ENCODE data around the gene CARS2. TPM values are rescaled to one million over a fixed set of nuclear protein-coding genes. Genes with fewer than 3 reads are reported as not detected.

The CARS2 gene
- total and polyA plus RNA-seq, 2 donors (not counting 3 experiments of a cell fraction or from before 2014, with no cell fraction given): 42.0 to 51.2 TPM

DNA sequence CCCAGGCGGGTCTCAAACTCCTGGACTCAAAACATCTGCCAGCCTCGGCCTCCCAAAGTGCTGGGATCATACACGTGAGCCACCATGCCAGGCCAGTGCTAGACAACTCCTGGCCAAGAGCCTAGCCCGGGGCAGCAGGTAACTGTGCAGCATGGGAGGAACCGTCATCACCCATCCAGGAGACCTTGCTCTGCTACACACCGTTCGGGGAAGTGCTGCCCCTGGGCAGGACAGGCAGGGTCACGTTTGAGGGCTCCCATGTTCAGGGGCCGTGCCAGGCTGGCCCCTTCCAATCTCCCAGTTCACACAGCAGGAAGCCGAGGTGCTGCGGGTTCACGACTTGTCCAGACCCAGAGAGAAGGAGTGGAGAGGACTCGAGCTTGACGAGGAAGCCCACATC, 55.5 kb downstream of the CARS2 start:
- intact Hi-C loops (cut with micrococcal nuclease): no loop called here
- Histone ChIP-seq H3K79me2 (ENCODE audit: control insufficient read depth, insufficient read depth, low read length) (no peaks in the 10 kb centered on the region), H3K9me3 (replicated peaks; ENCODE audit: control insufficient read depth, insufficient read depth, low read length) (no peaks in the 10 kb centered on the region), H3K4me1 (ENCODE audit: control insufficient read depth, extremely low read depth, insufficient read depth, low read length) (no peaks in the 10 kb centered on the region), H3K4me3 (replicated peaks in 1 of 3; ENCODE audit: insufficient read depth in 1 of 3, low read depth in 1 of 3, low read length in 3 of 3) (no peak overlapping the region), H2AFZ (ENCODE audit: low read depth, low read length) (no peak overlapping the region), H3K27ac (ENCODE audit: insufficient read depth, low read depth, low read length) (no peak overlapping the region), H4K20me1 (replicated peaks; ENCODE audit: control insufficient read depth, extremely low read depth, insufficient read depth, low read length) (no peaks in the 10 kb centered on the region), H3K4me2 (ENCODE audit: insufficient read depth, low read length) (no peak overlapping the region), H3K27me3 (ENCODE audit: control insufficient read depth in 2 of 2, insufficient read depth in 2 of 2, low read length in 2 of 2) (no peaks in the 10 kb centered on the region), H3K9me1 (replicated peaks; ENCODE audit: control insufficient read depth, extremely low read depth, insufficient read depth, low read length) (no peaks in the 10 kb centered on the region), H3K36me3 (ENCODE audit: control insufficient read depth in 2 of 2, extremely low read depth in 1 of 2, insufficient read depth in 2 of 2, low read length in 2 of 2) (peaks cover 0 to 5% of the 10 kb centered on the region in 2 experiments), H3K9ac (replicated peaks; ENCODE audit: extremely low read depth, insufficient read depth, low read length) (no peak overlapping the region)
- no peak for FAIRE-seq
- TF ChIP-seq GATA2 (IDR thresholded peaks at IDR 0.05; ENCODE audit: insufficient read depth, insufficient read length, low read depth, low read length): no peak
- TF ChIP-seq, protein P1, sequence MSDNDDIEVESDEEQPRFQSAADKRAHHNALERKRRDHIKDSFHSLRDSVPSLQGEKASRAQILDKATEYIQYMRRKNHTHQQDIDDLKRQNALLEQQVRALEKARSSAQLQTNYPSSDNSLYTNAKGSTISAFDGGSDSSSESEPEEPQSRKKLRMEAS (IDR thresholded peaks at IDR 0.05; ENCODE audit: insufficient read depth, insufficient read length): no peak
- no peak for TF ChIP-seq POLR2A (IDR thresholded peaks at IDR 0.05; ENCODE audit: low read depth, low read length)
- no peak for TF ChIP-seq EZH2 (IDR thresholded peaks at IDR 0.05; ENCODE audit: borderline replicate concordance, low read depth, low read length, severe bottlenecking)
- BruUV-seq (replicated peaks): no TSS peak
- no peak for DNase-seq (ENCODE audit: low read depth, low spot score)
- ChIA-PET POLR2A (no interaction called here), CTCF (no interaction called here)
- dilution Hi-C loops (cut with MboI; ENCODE audit: extremely low pct_ligation_motif_present, low sequenced_read_pairs): no loop called here

DNA sequence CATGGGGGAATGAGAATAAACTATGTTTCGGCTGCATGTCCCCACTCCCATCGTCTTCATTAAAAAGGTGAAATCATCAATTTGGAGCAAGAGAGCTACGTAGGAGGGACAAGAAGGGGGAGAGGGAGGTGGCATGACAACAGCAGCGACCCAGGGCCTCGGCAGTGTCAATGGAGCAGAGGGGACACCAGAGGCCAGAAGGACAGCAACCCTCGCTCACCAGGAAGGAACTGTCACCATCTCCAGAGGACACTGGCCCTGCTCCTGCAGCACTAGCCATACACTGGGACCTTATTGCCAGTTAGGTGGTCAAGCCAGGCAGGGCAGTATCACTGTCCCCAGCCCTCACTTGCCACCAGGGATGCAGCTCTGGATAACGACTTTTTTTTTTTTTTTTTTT, 56.4 kb downstream of the CARS2 start:
- dilution Hi-C loops (cut with MboI; ENCODE audit: extremely low pct_ligation_motif_present, low sequenced_read_pairs) (no loop called here), intact Hi-C loops (cut with micrococcal nuclease) (no loop called here)
- Histone ChIP-seq H3K36me3 (ENCODE audit: control insufficient read depth in 2 of 2, extremely low read depth in 1 of 2, insufficient read depth in 2 of 2, low read length in 2 of 2) (peaks cover 0 to 5% of the 10 kb centered on the region in 2 experiments), H3K9me1 (replicated peaks; ENCODE audit: control insufficient read depth, extremely low read depth, insufficient read depth, low read length) (no peaks in the 10 kb centered on the region), H3K79me2 (ENCODE audit: control insufficient read depth, insufficient read depth, low read length) (no peaks in the 10 kb centered on the region), H4K20me1 (replicated peaks; ENCODE audit: control insufficient read depth, extremely low read depth, insufficient read depth, low read length) (no peaks in the 10 kb centered on the region), H3K27me3 (ENCODE audit: control insufficient read depth in 2 of 2, insufficient read depth in 2 of 2, low read length in 2 of 2) (no peaks in the 10 kb centered on the region), H3K4me2 (ENCODE audit: insufficient read depth, low read length) (no peak overlapping the region), H3K27ac (ENCODE audit: insufficient read depth, low read depth, low read length) (no peak overlapping the region), H3K4me1 (ENCODE audit: control insufficient read depth, extremely low read depth, insufficient read depth, low read length) (no peaks in the 10 kb centered on the region), H2AFZ (ENCODE audit: low read depth, low read length) (no peak overlapping the region), H3K4me3 (replicated peaks in 1 of 3; ENCODE audit: insufficient read depth in 1 of 3, low read depth in 1 of 3, low read length in 3 of 3) (no peak overlapping the region), H3K9me3 (replicated peaks; ENCODE audit: control insufficient read depth, insufficient read depth, low read length) (no peaks in the 10 kb centered on the region), H3K9ac (replicated peaks; ENCODE audit: extremely low read depth, insufficient read depth, low read length) (no peak overlapping the region)
- ChIA-PET CTCF (interaction anchor here (0.6 kb wide), 1 partner anchor 75 kb away, joined by 3 read pairs; no protein-coding TSS in a partner anchor), POLR2A (no interaction called here)
- BruUV-seq (replicated peaks): no TSS peak
- no peak for DNase-seq (ENCODE audit: low read depth, low spot score)
- no peak for FAIRE-seq
- TF ChIP-seq POLR2AphosphoS5 (IDR thresholded peaks at IDR 0.05; ENCODE audit: insufficient read depth, low read depth, low read length) (no peak), JUN (IDR thresholded peaks at IDR 0.05; ENCODE audit: borderline replicate concordance, insufficient read depth, insufficient read length, low read depth) (no peak), POLR2A (IDR thresholded peaks at IDR 0.05; ENCODE audit: low read depth, low read length) (no peak), EZH2 (IDR thresholded peaks at IDR 0.05; ENCODE audit: borderline replicate concordance, low read depth, low read length, severe bottlenecking) (no peak), GATA2 (IDR thresholded peaks at IDR 0.05; ENCODE audit: insufficient read depth, insufficient read length, low read depth, low read length) (no peak), FOS (IDR thresholded peaks at IDR 0.05; ENCODE audit: borderline replicate concordance, insufficient read depth, low read length) (no peak), MYC (IDR thresholded peaks at IDR 0.05; ENCODE audit: low read depth, low read length) (no peak)
- TF ChIP-seq, protein P2, sequence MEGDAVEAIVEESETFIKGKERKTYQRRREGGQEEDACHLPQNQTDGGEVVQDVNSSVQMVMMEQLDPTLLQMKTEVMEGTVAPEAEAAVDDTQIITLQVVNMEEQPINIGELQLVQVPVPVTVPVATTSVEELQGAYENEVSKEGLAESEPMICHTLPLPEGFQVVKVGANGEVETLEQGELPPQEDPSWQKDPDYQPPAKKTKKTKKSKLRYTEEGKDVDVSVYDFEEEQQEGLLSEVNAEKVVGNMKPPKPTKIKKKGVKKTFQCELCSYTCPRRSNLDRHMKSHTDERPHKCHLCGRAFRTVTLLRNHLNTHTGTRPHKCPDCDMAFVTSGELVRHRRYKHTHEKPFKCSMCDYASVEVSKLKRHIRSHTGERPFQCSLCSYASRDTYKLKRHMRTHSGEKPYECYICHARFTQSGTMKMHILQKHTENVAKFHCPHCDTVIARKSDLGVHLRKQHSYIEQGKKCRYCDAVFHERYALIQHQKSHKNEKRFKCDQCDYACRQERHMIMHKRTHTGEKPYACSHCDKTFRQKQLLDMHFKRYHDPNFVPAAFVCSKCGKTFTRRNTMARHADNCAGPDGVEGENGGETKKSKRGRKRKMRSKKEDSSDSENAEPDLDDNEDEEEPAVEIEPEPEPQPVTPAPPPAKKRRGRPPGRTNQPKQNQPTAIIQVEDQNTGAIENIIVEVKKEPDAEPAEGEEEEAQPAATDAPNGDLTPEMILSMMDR (IDR thresholded peaks at IDR 0.05; ENCODE audit: extremely low read depth in 1 of 2, insufficient read depth in 1 of 2, low read depth in 1 of 2, low read length in 2 of 2): no peak
- TF ChIP-seq, protein P1 (IDR thresholded peaks at IDR 0.05; ENCODE audit: insufficient read depth, insufficient read length): no peak
